Uterus (tissue), 4 donors: ENCODE data around the gene SLC16A4. TPM values are rescaled to one million over a fixed set of nuclear protein-coding genes. Genes with fewer than 3 reads are reported as not detected.

ENCODE experiments used
- DNase-seq, 2 donors: peaks; one replicate each; pipeline ENCODE4 v3.0.0-alpha.2; 2019 to 2020
- H3K27ac ChIP-seq, 2 donors: fragments of 200-600 bp; sonication (generic); 1 replicate in 1 of 2; 2 replicates in 1 of 2; pipeline ENCODE4 v1.5.1; 2016 to 2018
- H3K27me3 ChIP-seq, 2 donors: fragments of 200-600 bp; sonication (generic); one replicate each; pipeline ENCODE4 v1.5.1; 2018 to 2019; ENCODE audit warnings: control low read depth in 1 of 2
- H3K36me3 ChIP-seq, 2 donors: fragments of 200-600 bp; sonication (generic); one replicate each; pipeline ENCODE4 v1.5.1; 2019; ENCODE audit warnings: control low read depth in 1 of 2
- H3K4me1 ChIP-seq, 2 donors: fragments of 200-600 bp; sonication (generic); one replicate each; pipeline ENCODE4 v1.5.1; 2018 to 2019; ENCODE audit warnings: control low read depth in 1 of 2
- H3K4me3 ChIP-seq, 2 donors: fragments of 200-600 bp; sonication (generic); 1 replicate in 1 of 2; 2 replicates in 1 of 2; pipeline ENCODE4 v1.5.1; 2018 to 2019; ENCODE audit warnings: mild to moderate bottlenecking in 1 of 2
- H3K9me3 ChIP-seq, 2 donors: fragments of 200-600 bp; sonication (generic); one replicate each; pipeline ENCODE4 v1.5.1; 2019; ENCODE audit warnings: control low read depth in 1 of 2
- CTCF ChIP-seq, 4 experiments: fragments of 200-600 bp in 2 of 4; fragments of 450-650 bp in 2 of 4; sonication (generic) in 2 of 4; IDR thresholded peaks; one replicate each; pipeline ENCODE4 v1.5.1; 2016 to 2019; ENCODE audit warnings: antibody characterized with exemption in 4 of 4, mild to moderate bottlenecking in 2 of 4, moderate library complexity in 1 of 4
- POLR2A ChIP-seq, 2 donors: fragments of 450-650 bp; IDR thresholded peaks; one replicate each; pipeline ENCODE4 v1.6.1; 2016; ENCODE audit warnings: antibody characterized with exemption in 2 of 2, mild to moderate bottlenecking in 1 of 2, moderate library complexity in 1 of 2
- intact Hi-C: fragments of 100-400 bp; cut with DNase I; formaldehyde crosslinking; loops from one replicate; pipeline ENCODE4 v1.15.1; 2023; ENCODE audit warnings: low total_unique reads
- total RNA-seq, 4 donors: library from RNA; depleted of rRNA in 3 of 4; stranded (reverse); fragments of >200 nt in 3 of 4; gene quantifications; one replicate each; pipeline versions ENCODE4 v1.1.0 to v1.2.4, GENCODE V29; 2014 to 2023
- donor health status: DM: yes; HTN: yes; CAD: no.

The SLC16A4 gene
- total RNA-seq, 4 donors from 2014 or later = 2.3 to 11.3 (median 4.6) TPM

- H3K4me1 ChIP-seq = peaks cover 0 to 9% of the 10 kb centered on the region in 2 donors
Observed at GRCh38 chr1:110348771-110349170, 42.1 kb downstream of the SLC16A4 start.

GRCh38 chr1:110348050-110348449 is 42.8 kb downstream of the SLC16A4 start:
- H3K27ac ChIP-seq = no peak overlapping the region
- no peaks in the 10 kb centered on the region for H3K36me3 ChIP-seq
- H3K27me3 ChIP-seq = no peaks in the 10 kb centered on the region
- no peak overlapping the region for H3K4me3 ChIP-seq
- TF ChIP-seq CTCF (IDR thresholded peaks at IDR 0.05) (no peak), POLR2A (IDR thresholded peaks at IDR 0.05) (no peak)
- intact Hi-C loops = no loop called here
- H3K4me1 ChIP-seq = peaks cover 0 to 9% of the 10 kb centered on the region in 2 donors
- no peaks in the 10 kb centered on the region for H3K9me3 ChIP-seq
- DNase-seq = no peak

More at GRCh38 chr1:110348771-110349170, 42.1 kb downstream of the SLC16A4 start:
- Histone ChIP-seq H3K4me3 (no peak overlapping the region), H3K36me3 (no peaks in the 10 kb centered on the region), H3K27me3 (no peaks in the 10 kb centered on the region), H3K9me3 (no peaks in the 10 kb centered on the region), H3K27ac (no peak overlapping the region)
- no peak for DNase-seq
- intact Hi-C loops = no loop called here
- no peak for TF ChIP-seq POLR2A (IDR thresholded peaks at IDR 0.05)
- TF ChIP-seq CTCF (IDR thresholded peaks at IDR 0.05) = no peak

- peaks cover 0 to 11% of the 10 kb centered on the region in 2 donors for H3K4me1 ChIP-seq
- TF ChIP-seq POLR2A (IDR thresholded peaks at IDR 0.05) (no peak), CTCF (IDR thresholded peaks at IDR 0.05) (no peak)
Observed at GRCh38 chr1:110347182-110347893, 43.5 kb downstream of the SLC16A4 start.

GRCh38 chr1:110346690-110347089 is 44.1 kb downstream of the SLC16A4 start:
- Histone ChIP-seq H3K27ac (no peak overlapping the region), H3K4me1 (peaks cover 0 to 18% of the 10 kb centered on the region in 2 donors)
- intact Hi-C loops = no loop called here

More at GRCh38 chr1:110347182-110347893, 43.5 kb downstream of the SLC16A4 start:
- no peak overlapping the region for H3K4me3 ChIP-seq
- H3K36me3 ChIP-seq = no peaks in the 10 kb centered on the region
- no peak for DNase-seq
- H3K9me3 ChIP-seq = no peaks in the 10 kb centered on the region
- intact Hi-C loops = no loop called here
- H3K27me3 ChIP-seq = no peaks in the 10 kb centered on the region
- H3K27ac ChIP-seq = no peak overlapping the region

More at GRCh38 chr1:110346690-110347089, 44.1 kb downstream of the SLC16A4 start:
- no peaks in the 10 kb centered on the region for H3K27me3 ChIP-seq
- H3K9me3 ChIP-seq = no peaks in the 10 kb centered on the region
- H3K4me3 ChIP-seq = no peak overlapping the region
- TF ChIP-seq POLR2A (IDR thresholded peaks at IDR 0.05) = no peak
- TF ChIP-seq CTCF (IDR thresholded peaks at IDR 0.05) = no peak
- no peak for DNase-seq
- H3K36me3 ChIP-seq = no peaks in the 10 kb centered on the region
